Activated CD8-positive, alpha-beta memory T cell treated with anti-CD3 and anti-CD28 coated beads for 4 hours (primary cell): ENCODE data around the gene TEX30.

Experiments
- DNase-seq, 2 donors: peaks; one replicate each; pipeline ENCODE4 v3.0.0-alpha.2; 2020; ENCODE audit warnings: low read depth in 2 of 2

Gene TEX30

GRCh38 chr13:102779436-102780159, 6.0 kb upstream of the TEX30 start:
- no peak for DNase-seq

GRCh38 chr13:102777736-102778135, 4.2 kb upstream of the TEX30 start:
- DNase-seq: no peak

GRCh38 chr13:102776271-102776670, 2.7 kb upstream of the TEX30 start:
- DNase-seq: no peak

- DNase-seq: no peak
These were observed 1.3 kb upstream of the TEX30 start for GRCh38 chr13:102774591-102775520.

- no peak for DNase-seq
These were observed 605 bp upstream of the TEX30 start for GRCh38 chr13:102774214-102774568.

- DNase-seq: no peak
These were observed 1.6 kb downstream of the TEX30 start for GRCh38 chr13:102772042-102772425.

- DNase-seq: no peak
These were observed 2.1 kb downstream of the TEX30 start for GRCh38 chr13:102771298-102772041.

- no peak for DNase-seq
These were observed 3.2 kb downstream of the TEX30 start for GRCh38 chr13:102770435-102770834.

GRCh38 chr13:102769679-102770078, 3.9 kb downstream of the TEX30 start:
- DNase-seq: no peak

- DNase-seq: no peak
These were observed 4.7 kb downstream of the TEX30 start for GRCh38 chr13:102768909-102769308.

GRCh38 chr13:102763741-102764140, 9.8 kb downstream of the TEX30 start:
- DNase-seq: no peak

GRCh38 chr13:102761071-102761470, 12.5 kb downstream of the TEX30 start:
- DNase-seq: no peak

- DNase-seq: no peak
These were observed 14.7 kb downstream of the TEX30 start for GRCh38 chr13:102758842-102759241.

- no peak for DNase-seq
These were observed 16.6 kb downstream of the TEX30 start for GRCh38 chr13:102757006-102757405.

- DNase-seq: no peak
These were observed 21.7 kb downstream of the TEX30 start for GRCh38 chr13:102751886-102752285.

- DNase-seq: no peak
These were observed 31.1 kb downstream of the TEX30 start for GRCh38 chr13:102742506-102742905.

- no peak for DNase-seq
These were observed 31.5 kb downstream of the TEX30 start for GRCh38 chr13:102742101-102742500.

GRCh38 chr13:102729560-102730270, 43.9 kb downstream of the TEX30 start:
- no peak for DNase-seq

GRCh38 chr13:102726430-102726829, 47.2 kb downstream of the TEX30 start:
- no peak for DNase-seq

- DNase-seq: no peak
These were observed 48.7 kb downstream of the TEX30 start for GRCh38 chr13:102724923-102725322.

- DNase-seq: no peak
These were observed 51.8 kb downstream of the TEX30 start for GRCh38 chr13:102721800-102722231.

- no peak for DNase-seq
These were observed 54.8 kb downstream of the TEX30 start for GRCh38 chr13:102718746-102719145.
